Motor neuron (in vitro differentiated cells): Measurements from ENCODE around the gene LONRF2. TPM values are rescaled to one million over a fixed set of nuclear protein-coding genes. Genes with fewer than 3 reads are reported as not detected.

Experiments used
- ATAC-seq, 8 experiments: fragments of 200-7000 bp; cut with Tn5 transposase; replicated peaks in 6 of 8; 2 replicates each; pipeline ENCODE4 v1.8.0; 2021; ENCODE audit warnings: mild to moderate bottlenecking in 8 of 8, moderate library complexity in 8 of 8
- H3K27ac ChIP-seq, 2 donors: fragments of 250-450 bp; sonication (Bioruptor Pico); 2 replicates each; pipeline ENCODE4 v1.9.0; 2021; ENCODE audit warnings: antibody characterized with exemption in 2 of 2, mild to moderate bottlenecking in 2 of 2, moderate library complexity in 1 of 2
- H3K4me1 ChIP-seq, 2 donors: fragments of 250-450 bp; sonication (Bioruptor Pico); replicated peaks in 1 of 2; 2 replicates each; pipeline ENCODE4 v1.6.1; 2021; ENCODE audit warnings: antibody characterized with exemption in 2 of 2, mild to moderate bottlenecking in 2 of 2, moderate library complexity in 1 of 2
- H3K4me3 ChIP-seq, 5 donors: fragments of 250-450 bp; sonication (Bioruptor Pico); 2 replicates each; pipeline ENCODE4 v1.9.0; 2021; ENCODE audit warnings: antibody characterized with exemption in 5 of 5, mild to moderate bottlenecking in 5 of 5, moderate library complexity in 4 of 5
- WGBS, 10 experiments: fragments of 450-650 bp; shearing (Covaris generic); methylation state at CpG; one replicate each; pipeline ENCODE4 v1.0.0; 2022; 5-methylcytosine and 5-hydroxymethylcytosine counted together
- in situ Hi-C, 9 experiments: fragments of 400-800 bp; cut with MboI; loops; one replicate each; pipeline ENCODE4 v1.15.0; 2021; ENCODE audit warnings: low sequenced_read_pairs in 9 of 9, low pct_unique_long_range_greater_than_20kb in 2 of 9; ENCODE audit not compliant: unreplicated experiment in 9 of 9
- total RNA-seq, 8 experiments: library from RNA; unstranded; fragments of 300-600 nt; gene quantifications; 2 replicates each; pipeline versions ENCODE4 v1.2.3 to v1.2.4, GENCODE V29; 2022

The LONRF2 gene
- total RNA-seq, 8 experiments from 2014 or later, result 0.10 to 50.5 (median 9.2) TPM

- no peak for ATAC-seq
- Histone ChIP-seq H3K27ac (no peak overlapping the region), H3K4me1 (peaks cover 20% of the 10 kb centered on the region in 2 donors), H3K4me3 (no peak overlapping the region)
- WGBS, 10 experiments, result 60 to 100% (median 94%) methylated on average over 1 to 9 of the region's 9 CpGs
- in situ Hi-C loops, result no loop called here
These were observed 28.8 kb downstream of the LONRF2 start for GRCh38 chr2:100293341-100294161.

- Histone ChIP-seq H3K4me3 (no peak overlapping the region), H3K4me1 (peaks cover 20 to 22% of the 10 kb centered on the region in 2 donors), H3K27ac (peak overlapping the region; percentile 61 to 69)
- WGBS, 10 experiments, result 0 to 100% (median 43%) methylated on average over 1 to 4 of the region's 4 CpGs; no CpG with 5 or more reads in 2 of the 10 experiments
- in situ Hi-C loops, result no loop called here
- ATAC-seq, result peak; percentile 81 to 92 (median 87)
These were observed 30.2 kb downstream of the LONRF2 start for GRCh38 chr2:100292022-100292580.

- 35 to 89% (median 73%) methylated on average over 1 to 9 of the region's 13 CpGs; no CpG with 5 or more reads in 2 of the 10 experiments for WGBS, 10 experiments
- peak; percentile 80 to 89 (median 87) for ATAC-seq
- no peak overlapping the region for H3K4me3 ChIP-seq
- H3K4me1 ChIP-seq, result peaks cover 26 to 29% of the 10 kb centered on the region in 2 donors
- in situ Hi-C loops, result no loop called here
- H3K27ac ChIP-seq, result peak overlapping the region; percentile 61 to 69
These were observed 30.9 kb downstream of the LONRF2 start for GRCh38 chr2:100291152-100291970.

GRCh38 chr2:100290718-100291151 is 31.6 kb downstream of the LONRF2 start:
- Histone ChIP-seq H3K27ac (peak overlapping the region in 1 of 2 donors; percentile 61), H3K4me3 (no peak overlapping the region), H3K4me1 (peaks cover 33 to 34% of the 10 kb centered on the region in 2 donors)
- in situ Hi-C loops, result no loop called here
- no peak for ATAC-seq
- WGBS, 10 experiments, result 12 to 92% (median 65%) methylated on average over 1 to 5 of the region's 7 CpGs

- Histone ChIP-seq H3K27ac (no peak overlapping the region), H3K4me1 (peaks cover 45 to 50% of the 10 kb centered on the region in 2 donors), H3K4me3 (no peak overlapping the region)
- WGBS, 10 experiments, result 59 to 100% (median 94%) methylated on average over 1 to 6 of the region's 6 CpGs
- in situ Hi-C loops, result no loop called here
- no peak for ATAC-seq
These were observed 33.3 kb downstream of the LONRF2 start for GRCh38 chr2:100289020-100289419.

GRCh38 chr2:100286318-100286717 is 36.0 kb downstream of the LONRF2 start:
- WGBS, 10 experiments, result 6 to 80% (median 58%) methylated on average over 1 to 3 of the region's 3 CpGs; no CpG with 5 or more reads in 3 of the 10 experiments
- Histone ChIP-seq H3K4me3 (no peak overlapping the region), H3K4me1 (peaks cover 46 to 50% of the 10 kb centered on the region in 2 donors), H3K27ac (peak overlapping the region in 1 of 2 donors; percentile 13)
- ATAC-seq, result no peak
- in situ Hi-C loops, result no loop called here

GRCh38 chr2:100285691-100286090 is 36.6 kb downstream of the LONRF2 start:
- in situ Hi-C loops, result no loop called here
- ATAC-seq, result peak in 7 of 8 experiments; percentile 54 to 86 (median 71)
- H3K4me1 ChIP-seq, result peaks cover 40 to 45% of the 10 kb centered on the region in 2 donors
- H3K27ac ChIP-seq, result no peak overlapping the region
- WGBS, 10 experiments, result 7 to 60% (median 17%) methylated on average over 1 to 6 of the region's 6 CpGs; no CpG with 5 or more reads in 3 of the 10 experiments
- H3K4me3 ChIP-seq, result no peak overlapping the region

GRCh38 chr2:100285011-100285410 is 37.3 kb downstream of the LONRF2 start:
- no peak for ATAC-seq
- 0 to 100% (median 60%) methylated on average over 1 to 3 of the region's 3 CpGs; no CpG with 5 or more reads in 3 of the 10 experiments for WGBS, 10 experiments
- no peak overlapping the region for H3K27ac ChIP-seq
- in situ Hi-C loops, result no loop called here
- no peak overlapping the region for H3K4me3 ChIP-seq
- peaks cover 40 to 44% of the 10 kb centered on the region in 2 donors for H3K4me1 ChIP-seq

- in situ Hi-C loops, result no loop called here
- Histone ChIP-seq H3K4me3 (no peak overlapping the region), H3K27ac (peak overlapping the region in 1 of 2 donors; percentile 15), H3K4me1 (peaks cover 40 to 44% of the 10 kb centered on the region in 2 donors)
- peak in 6 of 8 experiments; percentile 53 to 64 (median 58) for ATAC-seq
- whole genome bisulfite sequencing, 10 experiments, result 7 to 85% (median 75%) methylated on average over 3 to 20 of the region's 20 CpGs
These were observed 38.4 kb downstream of the LONRF2 start for GRCh38 chr2:100283724-100284501.

GRCh38 chr2:100281521-100282438 is 40.5 kb downstream of the LONRF2 start:
- peak in 7 of 8 experiments; percentile 23 to 83 (median 63) for ATAC-seq
- Histone ChIP-seq H3K27ac (no peak overlapping the region), H3K4me3 (no peak overlapping the region), H3K4me1 (peaks cover 38 to 40% of the 10 kb centered on the region in 2 donors)
- in situ Hi-C loops, result no loop called here
- 0 to 43% (median 29%) methylated on average over 4 to 16 of the region's 16 CpGs; no CpG with 5 or more reads in 1 of the 10 experiments for WGBS, 10 experiments
